ENCODE results near the gene KANSL3.

DNA sequence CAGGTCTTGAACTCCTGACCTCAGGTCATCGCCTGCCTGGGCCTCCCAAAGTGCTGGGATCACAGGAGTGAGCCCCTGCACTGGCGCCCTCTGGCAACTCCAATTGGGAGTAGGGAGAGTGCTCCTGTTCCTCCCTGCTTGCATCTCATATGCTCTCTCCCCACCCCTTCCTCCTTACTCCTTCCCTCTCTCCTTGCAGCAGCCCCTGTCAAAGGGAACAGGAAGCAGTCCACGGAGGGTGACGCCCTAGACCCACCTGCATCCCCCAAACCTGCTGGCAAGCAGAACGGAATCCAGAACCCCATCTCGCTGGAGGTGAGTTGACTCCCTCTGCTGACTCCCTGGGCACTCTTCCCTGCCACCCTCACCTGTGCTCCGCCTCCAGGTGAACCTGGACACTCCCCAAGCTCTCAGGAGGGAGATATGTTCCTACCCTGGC is 90.9 kb downstream of the KANSL3 start:
- TF ChIP-seq, protein P1, sequence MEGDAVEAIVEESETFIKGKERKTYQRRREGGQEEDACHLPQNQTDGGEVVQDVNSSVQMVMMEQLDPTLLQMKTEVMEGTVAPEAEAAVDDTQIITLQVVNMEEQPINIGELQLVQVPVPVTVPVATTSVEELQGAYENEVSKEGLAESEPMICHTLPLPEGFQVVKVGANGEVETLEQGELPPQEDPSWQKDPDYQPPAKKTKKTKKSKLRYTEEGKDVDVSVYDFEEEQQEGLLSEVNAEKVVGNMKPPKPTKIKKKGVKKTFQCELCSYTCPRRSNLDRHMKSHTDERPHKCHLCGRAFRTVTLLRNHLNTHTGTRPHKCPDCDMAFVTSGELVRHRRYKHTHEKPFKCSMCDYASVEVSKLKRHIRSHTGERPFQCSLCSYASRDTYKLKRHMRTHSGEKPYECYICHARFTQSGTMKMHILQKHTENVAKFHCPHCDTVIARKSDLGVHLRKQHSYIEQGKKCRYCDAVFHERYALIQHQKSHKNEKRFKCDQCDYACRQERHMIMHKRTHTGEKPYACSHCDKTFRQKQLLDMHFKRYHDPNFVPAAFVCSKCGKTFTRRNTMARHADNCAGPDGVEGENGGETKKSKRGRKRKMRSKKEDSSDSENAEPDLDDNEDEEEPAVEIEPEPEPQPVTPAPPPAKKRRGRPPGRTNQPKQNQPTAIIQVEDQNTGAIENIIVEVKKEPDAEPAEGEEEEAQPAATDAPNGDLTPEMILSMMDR (IDR thresholded peaks at IDR 0.05): no peak
- no peak for TF ChIP-seq EP300 (IDR thresholded peaks at IDR 0.05)
